ENCODE results near the gene SULT6B1.
"Not testable (repeated sequence)": the region's sequence is repeated elsewhere in the genome, so short reads cannot be mapped to it uniquely, and the experiment has no call there.

SULT6B1 gene

GRCh38 chr2:37196320-37197195 is 8.1 kb upstream of the SULT6B1 start, which contains the start of gene CEBPZOS:
Gene CEBPZOS (plus strand): TSS chr2:37196496. CDS start chr2:37199705, 3,209 bp downstream.
- peak; percentile 70 for DNase-seq (ENCODE audit: low spot score)

GRCh38 chr2:37195862-37196319 is 7.4 kb upstream of the SULT6B1 start:
- not testable (repeated sequence) for DNase-seq (ENCODE audit: low spot score)

- no peak for DNase-seq (ENCODE audit: low spot score)
These were observed 4.1 kb upstream of the SULT6B1 start for GRCh38 chr2:37192551-37192950.

GRCh38 chr2:37191747-37192146 is 3.3 kb upstream of the SULT6B1 start:
- DNase-seq (ENCODE audit: low spot score), result no peak

- DNase-seq (ENCODE audit: low spot score), result no peak
These were observed 2.8 kb upstream of the SULT6B1 start for GRCh38 chr2:37191253-37191652.

- no peak for DNase-seq (ENCODE audit: low spot score)
These were observed 1.8 kb upstream of the SULT6B1 start for GRCh38 chr2:37190290-37190689.

GRCh38 chr2:37189452-37190153 is 1.1 kb upstream of the SULT6B1 start:
- DNase-seq (ENCODE audit: low spot score), result no peak

- DNase-seq (ENCODE audit: low spot score), result no peak
These were observed 6.5 kb downstream of the SULT6B1 start for GRCh38 chr2:37181726-37182684.

GRCh38 chr2:37180640-37181039 is 7.8 kb downstream of the SULT6B1 start:
- no peak for DNase-seq (ENCODE audit: low spot score)

GRCh38 chr2:37180006-37180639 is 8.3 kb downstream of the SULT6B1 start:
- DNase-seq (ENCODE audit: low spot score), result no peak

- no peak for DNase-seq (ENCODE audit: low spot score)
These were observed 14.7 kb downstream of the SULT6B1 start for GRCh38 chr2:37173741-37174140.

GRCh38 chr2:37171624-37171950 is 16.9 kb downstream of the SULT6B1 start:
- no peak for DNase-seq (ENCODE audit: low spot score)

GRCh38 chr2:37168217-37168981 is 20.1 kb downstream of the SULT6B1 start:
- peak; percentile 38 for DNase-seq (ENCODE audit: low spot score)

GRCh38 chr2:37167636-37168180 is 20.8 kb downstream of the SULT6B1 start:
- no peak for DNase-seq (ENCODE audit: low spot score)

- DNase-seq (ENCODE audit: low spot score), result no peak
These were observed 23.7 kb downstream of the SULT6B1 start for GRCh38 chr2:37164757-37165156.

GRCh38 chr2:37156857-37157714 is 31.4 kb downstream of the SULT6B1 start, which contains the start of gene EIF2AK2:
Gene EIF2AK2 (minus strand): TSS chr2:37156980. CDS start chr2:37147806, 9,174 bp downstream.
- peak; percentile 56 for DNase-seq (ENCODE audit: low spot score)

- peak; percentile 17 for DNase-seq (ENCODE audit: low spot score)
These were observed 32.2 kb downstream of the SULT6B1 start for GRCh38 chr2:37156071-37156856.

GRCh38 chr2:37154785-37155184 is 33.7 kb downstream of the SULT6B1 start:
- DNase-seq (ENCODE audit: low spot score), result no peak

Measured in SK-N-DZ (cell line).